HG03439 (cell line): ENCODE measurements around the gene CDR2L.
"Not testable (repeated sequence)": the region's sequence is repeated elsewhere in the genome, so short reads cannot be mapped to it uniquely, and the experiment has no call there.

Experiments used
- ATAC-seq: cut with Tn5 transposase; IDR thresholded peaks from one replicate; pipeline ENCODE4 v1.9.1; 2021; ENCODE audit warnings: mild to moderate bottlenecking, moderate library complexity; ENCODE audit not compliant: unreplicated experiment

CDR2L gene

DNA sequence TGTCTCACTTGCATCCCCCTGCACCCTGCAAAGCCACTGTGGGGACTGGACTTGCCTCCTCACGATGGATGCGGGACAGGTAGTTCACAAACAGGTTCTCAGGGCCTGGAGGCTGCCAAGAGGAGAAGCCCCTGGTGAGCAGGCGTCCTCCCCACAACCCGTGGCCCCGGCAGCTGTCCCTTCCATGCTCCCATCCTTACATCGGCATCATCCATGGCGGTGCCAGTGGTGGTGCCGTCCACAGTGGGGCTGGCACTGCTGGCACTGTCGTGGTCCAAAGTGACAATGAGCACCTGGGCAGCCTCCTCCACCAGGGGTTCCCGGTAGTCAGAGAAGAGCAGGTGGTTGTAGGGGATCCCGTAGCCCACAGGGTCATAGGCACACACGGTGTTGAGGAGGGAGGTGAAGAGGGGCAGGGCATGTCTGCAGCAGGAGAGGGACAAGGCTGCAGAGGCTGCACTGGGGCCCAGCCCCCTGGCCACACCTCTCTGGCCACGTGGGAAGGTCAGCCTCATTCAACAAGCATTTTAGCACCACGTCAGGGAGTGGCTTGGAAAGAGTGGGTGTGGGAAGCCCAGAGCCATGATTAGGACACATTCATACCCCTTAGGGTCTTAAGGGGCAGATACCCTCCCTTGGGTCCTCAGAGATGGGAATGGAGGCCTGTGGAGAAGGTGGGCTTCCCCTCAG, 27.5 kb upstream of the CDR2L start:
- ATAC-seq = no peak

DNA sequence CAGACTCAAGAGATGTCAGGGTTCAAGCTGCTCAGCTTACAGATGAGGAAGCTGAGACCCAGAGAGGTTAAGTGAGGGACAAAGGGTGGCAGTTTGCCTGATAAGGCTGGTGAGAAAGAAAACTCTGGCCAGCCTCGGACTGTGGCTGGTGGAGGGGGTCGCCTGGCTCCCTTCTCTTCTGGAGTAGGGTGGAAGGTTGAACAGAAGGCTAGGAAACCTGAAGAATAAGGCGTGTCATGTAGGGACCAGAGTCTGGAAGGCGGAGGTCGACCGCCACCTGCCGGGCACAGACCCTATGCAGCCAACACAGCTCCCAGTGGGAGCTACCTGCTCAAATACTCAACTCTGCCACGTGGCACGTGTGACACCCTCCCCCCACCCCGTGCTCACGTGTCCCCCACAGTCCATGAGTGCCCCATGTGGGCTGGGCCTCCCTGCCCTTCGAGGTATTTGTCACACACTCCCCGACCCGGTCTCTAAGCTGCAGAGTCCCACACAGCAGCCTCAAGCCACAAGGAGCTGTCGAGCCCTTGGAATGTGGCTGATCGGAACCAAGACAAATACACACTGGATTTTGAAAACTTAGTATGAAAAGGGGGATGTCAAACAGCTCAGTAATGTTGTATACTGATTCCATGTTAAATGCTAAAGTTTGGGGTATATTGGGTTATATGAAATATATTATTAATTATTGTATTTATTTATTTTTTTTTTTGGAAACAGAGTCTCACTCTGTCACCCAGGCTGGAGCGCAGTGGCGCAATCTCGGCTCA, 26.7 kb upstream of the CDR2L start:
- no peak for ATAC-seq

DNA sequence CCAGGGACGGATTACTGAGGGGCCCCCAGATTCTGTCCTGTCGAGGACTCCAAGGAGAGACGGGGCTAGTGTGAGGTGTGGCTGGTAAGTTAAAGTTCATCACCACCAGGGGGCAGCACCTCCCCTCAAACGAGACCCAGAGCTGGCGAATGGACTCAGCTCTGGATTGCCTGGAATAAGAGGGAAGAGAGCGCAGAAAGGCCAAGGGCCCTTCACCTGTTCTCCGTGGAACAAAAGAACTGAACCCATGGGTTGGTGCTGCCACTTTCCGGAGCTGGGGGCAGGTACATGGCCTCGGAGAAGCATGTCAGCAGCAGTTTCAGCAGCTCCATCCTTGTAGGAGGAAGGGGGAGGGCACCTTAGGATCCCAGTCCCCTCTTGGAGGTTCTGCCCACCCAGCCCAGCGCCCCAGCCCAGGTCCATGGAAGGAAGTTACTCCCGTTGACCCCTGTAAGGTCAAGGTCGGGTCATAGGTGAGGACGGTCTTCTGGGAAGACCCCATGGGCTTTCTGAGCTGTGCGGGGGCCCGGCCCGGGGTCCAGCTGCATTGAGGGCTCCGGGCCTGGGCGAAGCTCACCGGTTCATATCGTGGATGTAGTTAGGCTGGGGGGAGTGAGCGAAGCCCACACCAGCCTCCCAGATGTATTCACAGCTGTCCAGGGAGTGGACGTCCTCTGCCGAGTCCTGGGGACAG, 25.6 kb upstream of the CDR2L start:
- ATAC-seq = no peak

DNA sequence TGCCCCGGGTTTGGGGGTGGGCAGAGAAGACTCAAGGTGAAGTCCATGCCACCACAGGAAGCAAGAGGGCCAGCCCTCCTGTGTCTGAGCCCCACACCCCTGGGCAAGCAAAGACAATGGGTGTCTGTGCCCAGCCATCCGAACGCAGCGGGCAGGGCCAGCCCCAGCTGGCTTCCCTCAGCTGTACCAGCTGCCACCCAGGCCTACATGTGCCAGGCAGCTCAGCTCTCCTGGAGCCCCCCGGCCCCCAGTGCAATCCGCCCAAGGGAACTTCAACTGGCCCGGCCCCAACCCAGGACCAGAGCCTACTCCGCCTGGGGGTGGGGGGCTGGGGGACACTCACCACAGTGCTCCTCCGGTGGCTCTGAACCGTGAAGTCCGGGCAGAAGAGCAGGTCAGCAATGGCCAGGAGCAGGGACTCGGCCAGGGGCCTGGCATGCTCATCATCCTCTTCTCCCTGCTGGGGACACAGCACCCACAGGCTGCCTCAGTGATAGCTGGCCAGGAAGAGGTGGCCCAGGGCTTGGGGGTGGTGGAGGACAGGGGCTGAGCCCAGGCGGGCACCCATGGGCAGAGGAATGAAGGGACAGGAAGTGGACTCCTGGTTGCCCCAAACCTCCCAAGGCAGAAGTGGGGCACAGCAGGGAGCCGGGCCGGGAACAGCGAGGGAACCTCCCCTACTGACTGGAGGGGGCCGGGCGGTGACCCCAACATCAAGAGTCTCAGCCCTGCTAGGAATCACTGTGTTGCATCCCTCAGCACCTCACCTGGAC, 24.6 kb upstream of the CDR2L start:
- no peak for ATAC-seq

DNA sequence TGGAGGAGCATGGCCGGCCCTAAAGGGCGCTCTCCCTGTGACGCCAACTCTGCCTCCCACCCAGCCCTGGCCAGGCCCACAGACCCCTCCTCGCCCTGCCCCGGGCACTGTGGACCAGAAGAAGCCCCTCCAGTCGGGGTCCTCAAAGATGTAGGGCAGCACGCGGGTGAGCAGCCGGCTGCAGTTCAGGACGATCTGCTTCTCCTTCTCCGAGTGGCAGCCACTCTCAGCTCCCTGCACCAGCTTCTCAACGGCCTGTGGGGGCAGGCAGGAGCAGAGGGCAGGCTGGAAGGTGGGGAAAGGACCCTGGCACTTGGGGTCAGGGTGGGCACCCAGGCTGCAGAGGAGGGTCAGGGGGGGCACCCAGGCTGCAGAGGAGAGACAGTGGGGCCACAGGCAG, 23.8 kb upstream of the CDR2L start:
- no peak for ATAC-seq

DNA sequence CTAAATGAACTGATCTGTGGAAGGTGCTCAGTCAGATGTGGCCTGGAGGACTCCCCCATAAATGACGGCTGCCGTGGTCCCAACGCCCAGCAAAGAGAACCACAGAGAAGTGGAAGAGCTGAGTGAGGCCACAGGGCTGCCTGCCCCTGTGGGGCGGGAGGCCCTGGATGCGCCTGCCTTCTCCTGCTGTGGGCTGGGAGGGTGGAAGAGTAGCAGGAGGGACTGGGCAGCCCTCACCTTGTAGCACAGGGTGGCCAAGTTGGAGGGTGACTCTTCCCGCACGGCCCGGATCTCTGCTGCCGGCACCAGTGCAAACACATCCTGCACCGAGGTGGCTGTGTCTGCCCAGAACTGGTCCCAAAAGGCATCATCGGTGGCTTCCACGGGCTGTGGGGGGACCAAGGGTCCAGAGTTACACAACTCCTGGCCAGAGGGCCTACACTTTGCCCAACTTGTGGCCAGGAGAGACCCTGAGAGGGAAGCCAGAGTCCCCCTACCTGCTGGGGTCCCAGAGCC, 23.1 kb upstream of the CDR2L start:
- no peak for ATAC-seq

DNA sequence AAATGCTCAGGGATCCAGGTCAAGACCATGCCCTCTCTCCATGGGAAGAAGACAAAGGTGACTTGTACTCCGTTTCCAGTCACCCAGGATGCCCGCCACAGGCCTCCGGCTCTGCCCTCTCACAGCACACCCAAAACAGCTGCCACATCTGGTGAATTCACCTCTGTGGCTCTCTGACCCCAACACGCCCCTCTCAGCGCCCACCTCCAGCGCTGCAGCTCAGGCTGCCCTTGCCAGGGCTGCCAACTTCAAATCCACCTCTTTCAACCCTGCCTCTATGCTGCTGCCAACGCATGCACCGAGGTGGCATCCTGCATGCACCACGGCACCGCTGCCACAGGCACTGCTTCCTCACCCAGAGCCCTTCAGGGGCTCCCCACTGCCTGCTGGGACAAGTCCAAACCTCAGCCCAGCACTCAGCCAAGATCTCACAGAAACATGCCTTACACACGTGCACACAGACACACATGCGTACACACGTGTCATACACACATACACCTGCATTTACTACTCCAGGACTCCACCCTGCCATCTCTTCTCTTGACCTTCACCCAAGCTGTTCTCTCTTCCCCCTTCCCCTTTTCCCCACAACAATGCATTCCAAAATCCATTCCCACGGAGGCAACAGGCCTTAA, 22.3 kb upstream of the CDR2L start:
- no peak for ATAC-seq

DNA sequence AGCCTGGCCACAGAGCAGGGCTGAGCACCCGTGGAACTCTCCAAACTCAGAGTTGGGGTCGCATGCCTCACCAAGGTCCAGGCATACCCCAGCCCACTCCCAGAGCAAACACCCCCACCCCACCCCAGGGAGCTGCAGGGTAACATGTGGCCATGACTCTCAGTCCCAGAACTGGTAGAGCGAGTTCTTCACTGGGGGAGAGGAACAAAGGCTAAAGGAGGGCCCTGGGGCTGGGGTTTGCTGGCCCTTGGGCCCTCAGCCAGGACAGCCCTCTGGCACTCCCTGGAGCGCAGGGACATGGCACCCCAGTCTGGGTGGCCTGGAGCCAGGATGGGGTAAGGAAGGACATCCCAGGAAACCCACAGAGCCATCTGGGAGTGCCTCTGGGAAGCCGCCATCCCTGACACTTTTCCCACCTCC, 19.1 kb upstream of the CDR2L start:
- ATAC-seq = no peak

DNA sequence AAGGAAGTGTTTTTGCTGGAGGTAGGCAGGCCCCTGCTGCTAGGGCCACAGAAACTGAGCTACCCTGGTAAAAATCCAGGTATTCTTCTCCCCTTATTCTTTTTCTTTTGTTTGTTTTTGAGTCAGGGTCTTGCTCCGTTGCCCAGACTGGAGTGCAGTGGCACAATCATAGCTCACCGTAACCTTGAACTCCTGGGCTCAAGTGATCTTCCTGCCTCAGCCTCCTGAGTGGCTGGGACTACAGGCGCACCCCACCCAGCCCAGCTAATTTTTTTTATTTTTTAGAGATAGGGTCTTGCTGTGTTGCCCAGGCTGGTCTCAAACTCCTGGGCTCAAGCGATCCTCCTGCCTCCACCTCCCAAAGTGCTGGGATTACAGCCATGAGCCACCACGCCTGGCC, 17.9 kb upstream of the CDR2L start:
- ATAC-seq = not testable (repeated sequence)

DNA sequence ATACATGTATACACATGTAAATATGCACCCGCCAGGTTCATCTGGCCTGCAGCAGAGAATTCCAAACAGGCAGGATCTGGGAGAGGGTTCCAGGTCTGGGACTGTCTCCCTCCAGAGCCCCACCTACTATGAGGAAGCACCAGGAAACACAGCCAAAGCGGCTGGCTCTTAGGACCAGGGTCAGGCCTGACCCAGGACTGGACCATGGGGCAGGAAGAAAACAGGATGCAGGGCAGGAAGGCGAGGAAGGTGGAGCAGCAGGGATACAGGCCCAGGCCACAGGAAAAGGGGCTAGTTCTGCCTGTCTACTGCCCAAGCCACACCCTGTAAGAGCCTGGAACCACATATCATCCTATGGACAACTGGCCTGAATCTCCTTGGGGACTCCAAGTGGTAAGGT, 17.0 kb upstream of the CDR2L start:
- no peak for ATAC-seq

DNA sequence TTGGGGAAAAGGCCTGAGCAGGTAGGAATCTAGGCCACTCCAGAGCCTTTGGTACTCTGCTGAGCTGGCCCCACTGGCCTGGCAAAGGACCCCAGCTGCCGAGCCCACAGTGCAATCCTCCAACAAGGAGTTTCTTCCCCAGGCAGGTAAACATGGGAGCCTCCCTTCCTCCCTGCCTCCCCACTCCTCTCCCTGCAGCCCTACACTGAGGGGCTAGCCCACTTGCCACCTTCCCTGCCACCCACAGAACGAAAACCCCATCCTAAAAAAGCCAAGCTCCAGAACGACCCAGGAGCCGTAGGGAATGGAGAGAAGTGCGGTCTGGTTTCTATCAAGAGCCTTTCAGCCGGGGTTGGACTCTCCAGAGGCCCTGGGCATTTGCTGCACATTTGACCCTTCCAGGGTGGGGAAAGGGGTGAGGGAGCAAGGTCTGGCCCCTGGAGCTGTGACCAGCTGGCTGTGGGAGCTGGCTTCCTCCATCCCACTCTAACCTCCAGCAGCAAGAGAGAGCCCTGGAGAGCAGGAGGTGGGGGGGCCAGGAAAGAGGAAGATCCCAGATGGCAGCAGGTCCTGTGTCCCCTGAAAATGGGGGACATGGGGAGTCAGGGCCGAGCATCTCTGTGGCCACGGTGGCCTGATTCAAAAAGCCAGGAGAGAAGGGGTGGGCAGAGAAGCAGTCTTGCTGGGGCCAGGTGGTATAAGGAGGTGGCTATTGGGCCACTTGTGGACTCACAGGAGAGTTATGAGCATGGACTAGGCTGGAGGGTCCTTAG, 16.2 kb upstream of the CDR2L start:
- ATAC-seq = no peak

DNA sequence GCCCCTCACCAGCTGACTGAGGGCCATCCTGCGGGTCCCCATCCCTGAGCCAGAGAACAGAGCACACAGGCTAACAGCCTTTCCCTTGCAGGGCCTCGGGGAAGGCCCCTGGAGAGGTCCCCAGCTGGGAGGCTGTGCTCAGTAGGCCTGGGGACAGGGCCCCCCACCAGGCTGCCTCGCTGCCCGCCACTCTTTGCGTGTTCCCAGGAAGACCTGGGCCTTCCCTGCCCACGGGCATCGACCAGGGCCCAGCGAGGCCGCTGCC, 15.7 kb upstream of the CDR2L start:
- ATAC-seq = no peak

DNA sequence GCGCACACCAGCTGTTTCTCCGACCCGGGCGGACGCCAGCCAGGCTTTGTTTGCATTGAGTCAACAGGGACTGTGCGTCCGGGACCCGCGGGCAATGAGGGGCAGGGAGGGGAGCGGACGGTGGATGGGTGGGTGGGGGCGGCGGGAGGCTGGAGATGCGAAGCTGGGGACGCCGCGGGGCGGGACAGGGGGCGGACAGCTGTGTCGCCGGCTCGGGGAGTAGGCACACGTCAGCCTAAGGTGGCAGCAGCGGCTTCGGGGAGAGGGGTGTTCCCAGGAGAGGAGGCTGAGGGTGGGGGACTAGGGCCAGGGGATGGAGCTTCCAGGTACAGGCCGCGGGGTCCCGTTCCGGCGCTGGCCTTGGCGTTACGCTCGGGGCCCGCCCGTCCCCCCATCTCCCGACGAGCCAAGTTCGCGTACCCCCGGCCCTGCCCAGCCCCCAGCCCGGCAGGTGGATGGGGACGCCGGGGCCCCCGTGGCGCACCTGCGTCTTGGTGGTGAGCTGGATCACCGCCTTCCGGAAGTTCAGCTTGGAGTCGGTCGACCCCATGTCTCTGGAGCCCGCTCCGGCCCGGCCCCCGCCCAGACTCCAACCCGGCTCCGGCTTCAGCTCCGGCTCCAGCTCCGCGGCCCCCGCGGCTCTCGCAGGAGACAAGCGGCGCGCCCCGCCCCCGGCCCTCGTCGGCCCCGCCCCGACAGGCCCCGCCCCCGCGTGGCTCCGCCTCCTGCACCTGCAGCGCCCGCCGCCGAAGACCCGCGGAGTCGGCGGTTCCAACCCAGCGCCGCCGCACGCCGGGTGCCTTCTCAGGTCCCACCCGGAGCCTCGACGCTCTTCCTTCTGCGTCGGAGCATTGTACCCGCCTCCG, 15.1 kb upstream of the CDR2L start, which contains the start of gene HID1:
TSS of gene HID1 (minus strand) at position 653 of the 866 bp plus-strand sequence. CDS start at position 550, 103 bp downstream.
- ATAC-seq = no peak

DNA sequence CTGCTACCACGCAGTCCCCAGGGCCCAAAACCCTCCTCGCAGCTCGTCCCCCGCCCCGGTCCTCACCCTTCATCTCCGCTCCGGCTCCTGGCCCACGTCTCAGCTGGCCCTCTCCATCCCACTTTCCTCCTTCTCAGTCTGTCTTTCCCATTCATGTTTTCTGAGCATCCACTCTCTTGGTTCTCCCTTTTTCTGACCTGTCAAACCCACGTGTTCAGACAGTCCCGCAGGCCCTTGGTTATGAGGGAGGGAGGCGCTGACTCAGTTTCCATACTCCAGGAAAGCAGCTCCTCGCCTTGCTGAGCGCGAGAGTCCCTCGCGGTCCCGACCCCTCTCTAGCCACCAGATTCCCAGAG, 14.5 kb upstream of the CDR2L start:
- no peak for ATAC-seq

DNA sequence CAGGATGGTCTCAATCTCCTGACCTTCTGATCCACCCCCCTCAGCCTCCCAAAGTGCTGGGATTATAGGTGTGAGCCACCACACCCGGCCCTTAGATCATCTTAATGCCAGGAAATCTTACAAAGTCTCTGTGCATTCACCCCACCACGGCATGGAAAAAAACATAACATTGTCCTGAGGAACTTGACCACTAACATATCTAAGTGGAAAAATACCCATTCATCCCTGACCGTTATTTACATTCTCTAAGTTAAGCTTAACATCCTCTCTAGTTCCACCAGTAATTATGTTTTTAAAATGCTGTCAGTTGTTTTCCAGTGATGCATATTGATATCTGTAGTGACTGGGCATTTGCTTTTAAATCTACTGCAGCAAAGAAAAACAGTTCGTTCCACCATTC, 11.5 kb upstream of the CDR2L start:
- ATAC-seq = no peak

DNA sequence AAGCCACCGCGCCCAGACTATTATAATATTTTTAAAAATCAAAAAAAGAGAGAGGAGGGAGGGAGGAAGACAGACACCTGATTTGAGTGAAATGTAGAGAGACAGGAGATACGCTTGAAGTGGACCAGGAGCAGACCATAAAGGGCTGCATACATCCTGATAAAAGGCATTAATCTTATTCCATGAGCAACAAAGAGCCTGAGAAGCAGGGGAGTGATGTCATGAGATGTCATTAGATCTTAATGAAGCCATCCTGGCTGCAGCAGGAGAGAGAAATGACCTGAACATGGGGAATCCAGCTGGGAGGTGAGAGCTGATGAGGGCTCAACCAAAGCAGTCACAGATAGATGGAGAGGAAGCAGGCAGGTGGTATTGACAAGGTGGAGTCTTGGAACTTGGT, 9.6 kb upstream of the CDR2L start:
- ATAC-seq = no peak

DNA sequence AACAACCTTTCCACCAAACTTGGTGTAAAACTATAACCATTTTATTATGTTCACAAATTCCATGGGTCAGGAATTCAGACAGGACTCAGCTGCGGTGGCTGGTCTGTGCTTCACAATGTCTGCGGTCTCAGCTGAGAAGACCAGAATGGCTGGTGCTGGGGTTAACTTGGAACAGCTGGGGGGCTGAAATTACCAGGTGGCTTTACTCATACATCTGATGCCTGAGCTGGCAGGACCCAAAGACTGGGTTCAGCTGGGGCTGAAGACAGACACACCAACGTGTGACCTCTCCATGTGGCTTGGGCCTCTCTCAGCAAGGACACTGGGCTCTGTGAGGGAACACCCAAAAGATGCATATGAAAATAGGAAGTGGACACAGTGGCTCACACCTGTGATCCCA, 9.2 kb upstream of the CDR2L start:
- no peak for ATAC-seq

DNA sequence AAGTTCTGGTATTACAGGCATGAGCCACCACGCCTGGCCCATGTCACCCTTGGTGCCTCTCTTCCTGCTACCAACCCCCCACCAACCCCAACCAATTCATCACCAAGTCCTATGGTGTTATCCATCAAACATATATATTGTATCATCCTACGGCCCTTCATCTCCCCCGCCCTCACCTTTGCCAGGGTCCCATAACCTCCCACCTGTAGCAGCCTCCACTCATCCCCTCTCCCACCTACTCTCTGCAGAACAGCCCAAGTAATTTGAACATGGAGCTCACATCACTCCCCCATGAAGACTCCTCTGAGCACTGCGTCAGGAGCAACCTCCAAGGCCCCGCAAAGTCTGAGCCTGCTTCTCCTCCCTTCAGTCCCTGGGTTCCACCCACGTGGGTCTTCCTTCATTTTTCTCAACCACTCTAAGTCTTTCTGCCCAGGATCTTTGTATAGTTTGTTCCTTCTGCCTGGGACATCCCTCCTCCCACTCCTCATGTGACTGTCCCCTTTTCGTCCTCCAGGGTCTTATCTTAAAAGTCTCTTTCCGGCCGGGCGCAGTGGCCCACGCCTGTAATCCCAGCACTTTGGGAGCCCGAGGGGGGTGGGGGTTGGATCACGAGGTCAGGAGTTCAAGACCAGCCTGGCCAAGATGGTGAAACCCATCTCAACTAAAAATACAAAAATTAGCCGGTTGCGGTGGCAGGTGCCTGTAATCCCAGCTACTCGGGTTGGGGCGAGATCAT, 7.9 kb upstream of the CDR2L start:
- no peak for ATAC-seq
